ENCODE results near the gene GABRB1. TPM values are rescaled to one million over a fixed set of nuclear protein-coding genes. Genes with fewer than 3 reads are reported as not detected.

GABRB1 gene
- total RNA-seq, 1 experiment from 2014 or later = not detected

DNA sequence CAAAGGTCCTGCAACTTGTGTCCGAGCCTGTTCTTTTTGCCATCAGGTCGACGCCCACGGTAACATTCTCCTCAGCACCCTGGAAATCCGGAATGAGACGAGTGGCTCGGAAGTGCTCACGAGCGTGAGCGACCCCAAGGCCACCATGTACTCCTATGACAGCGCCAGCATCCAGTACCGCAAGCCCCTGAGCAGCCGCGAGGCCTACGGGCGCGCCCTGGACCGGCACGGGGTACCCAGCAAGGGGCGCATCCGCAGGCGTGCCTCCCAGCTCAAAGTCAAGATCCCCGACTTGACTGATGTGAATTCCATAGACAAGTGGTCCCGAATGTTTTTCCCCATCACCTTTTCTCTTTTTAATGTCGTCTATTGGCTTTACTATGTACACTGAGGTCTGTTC is 394.3 kb downstream of the GABRB1 start:
- Histone ChIP-seq H3K9me2 (replicated peaks; ENCODE audit: low read length) (no peaks in the 10 kb centered on the region), H3K36me3 (ENCODE audit: low read depth, low read length) (no peaks in the 10 kb centered on the region), H2AFZ (ENCODE audit: low read length) (no peak overlapping the region), H3K4me1 (ENCODE audit: insufficient read depth, low read length) (no peaks in the 10 kb centered on the region), H3K27me3 (ENCODE audit: low read length) (peaks cover 8% of the 10 kb centered on the region; the same call in 1 of the 2 replicates), H3F3A (ENCODE audit: low read length, unreplicated experiment) (no peaks in the 10 kb centered on the region), H4K20me1 (ENCODE audit: low read length) (no peaks in the 10 kb centered on the region), H3K9ac (ENCODE audit: low read length) (no peak overlapping the region), H3K79me2 (ENCODE audit: low read length) (no peaks in the 10 kb centered on the region), H3K9me3 (ENCODE audit: low read length) (no peaks in the 10 kb centered on the region), H3K4me2 (ENCODE audit: low read length) (no peak overlapping the region), H3K27ac (ENCODE audit: low read length) (no peak overlapping the region), H3K4me3 (ENCODE audit: low read length) (no peak overlapping the region)
- POLR2A ChIA-PET (ENCODE audit: unreplicated experiment) = no interaction called here
- CTCF ChIA-PET = no interaction called here
- DNase-seq (no peak), ATAC-seq (no peak)
- intact Hi-C loops (cut with micrococcal nuclease) = no loop called here
- no TSS peak for BruUV-seq (replicated peaks)
- TF ChIP-seq EZH2phosphoT487 (IDR thresholded peaks at IDR 0.05; ENCODE audit: borderline replicate concordance, low read length) (no peak), EZH2 (IDR thresholded peaks at IDR 0.05; ENCODE audit: low read length, unreplicated experiment) (no peak)
- TF ChIP-seq, protein P1, sequence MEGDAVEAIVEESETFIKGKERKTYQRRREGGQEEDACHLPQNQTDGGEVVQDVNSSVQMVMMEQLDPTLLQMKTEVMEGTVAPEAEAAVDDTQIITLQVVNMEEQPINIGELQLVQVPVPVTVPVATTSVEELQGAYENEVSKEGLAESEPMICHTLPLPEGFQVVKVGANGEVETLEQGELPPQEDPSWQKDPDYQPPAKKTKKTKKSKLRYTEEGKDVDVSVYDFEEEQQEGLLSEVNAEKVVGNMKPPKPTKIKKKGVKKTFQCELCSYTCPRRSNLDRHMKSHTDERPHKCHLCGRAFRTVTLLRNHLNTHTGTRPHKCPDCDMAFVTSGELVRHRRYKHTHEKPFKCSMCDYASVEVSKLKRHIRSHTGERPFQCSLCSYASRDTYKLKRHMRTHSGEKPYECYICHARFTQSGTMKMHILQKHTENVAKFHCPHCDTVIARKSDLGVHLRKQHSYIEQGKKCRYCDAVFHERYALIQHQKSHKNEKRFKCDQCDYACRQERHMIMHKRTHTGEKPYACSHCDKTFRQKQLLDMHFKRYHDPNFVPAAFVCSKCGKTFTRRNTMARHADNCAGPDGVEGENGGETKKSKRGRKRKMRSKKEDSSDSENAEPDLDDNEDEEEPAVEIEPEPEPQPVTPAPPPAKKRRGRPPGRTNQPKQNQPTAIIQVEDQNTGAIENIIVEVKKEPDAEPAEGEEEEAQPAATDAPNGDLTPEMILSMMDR (conservative IDR thresholded peaks at IDR 0.05; ENCODE audit: low read depth, low read length) = no peak

DNA sequence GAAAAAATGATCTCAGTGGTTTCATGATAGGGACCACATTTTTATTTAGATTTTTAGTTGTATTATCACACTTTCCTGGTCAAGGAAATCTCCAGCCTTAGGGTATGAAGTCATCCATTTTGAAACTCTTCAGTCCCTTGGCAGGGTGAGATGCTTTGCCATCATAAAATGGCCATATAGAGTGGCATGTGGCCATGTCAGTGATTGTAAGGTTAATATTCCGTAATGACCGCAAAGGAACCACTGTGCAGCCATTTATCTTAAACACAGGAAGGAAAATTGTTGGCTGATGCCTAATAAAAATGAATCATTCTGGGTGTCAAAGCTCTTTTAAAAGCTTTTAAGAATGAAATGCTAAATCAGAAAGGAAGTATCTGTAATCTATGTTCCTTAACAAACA is 396.6 kb downstream of the GABRB1 start:
- intact Hi-C loops (cut with micrococcal nuclease) = no loop called here
- ChIA-PET CTCF (no interaction called here), POLR2A (ENCODE audit: unreplicated experiment) (no interaction called here)
- TF ChIP-seq EZH2 (IDR thresholded peaks at IDR 0.05; ENCODE audit: low read length, unreplicated experiment) = no peak
- TF ChIP-seq, protein P1 (conservative IDR thresholded peaks at IDR 0.05; ENCODE audit: low read depth, low read length) = no peak
- no peak for TF ChIP-seq EZH2phosphoT487 (IDR thresholded peaks at IDR 0.05; ENCODE audit: borderline replicate concordance, low read length)
- Histone ChIP-seq H3K79me2 (ENCODE audit: low read length) (no peaks in the 10 kb centered on the region), H3K4me3 (ENCODE audit: low read length) (no peak overlapping the region), H3K4me1 (ENCODE audit: insufficient read depth, low read length) (no peaks in the 10 kb centered on the region), H3K9me2 (replicated peaks; ENCODE audit: low read length) (no peaks in the 10 kb centered on the region), H3K9ac (ENCODE audit: low read length) (no peak overlapping the region), H3K4me2 (ENCODE audit: low read length) (no peak overlapping the region), H4K20me1 (ENCODE audit: low read length) (no peaks in the 10 kb centered on the region), H3K27ac (ENCODE audit: low read length) (no peak overlapping the region), H3K9me3 (ENCODE audit: low read length) (no peaks in the 10 kb centered on the region), H3K27me3 (ENCODE audit: low read length) (peaks cover 8% of the 10 kb centered on the region; the same call in 1 of the 2 replicates), H3K36me3 (ENCODE audit: low read depth, low read length) (no peaks in the 10 kb centered on the region), H3F3A (ENCODE audit: low read length, unreplicated experiment) (no peaks in the 10 kb centered on the region), H2AFZ (ENCODE audit: low read length) (no peak overlapping the region)
- no peak for DNase-seq
- no peak for ATAC-seq
- BruUV-seq (replicated peaks) = no TSS peak

DNA sequence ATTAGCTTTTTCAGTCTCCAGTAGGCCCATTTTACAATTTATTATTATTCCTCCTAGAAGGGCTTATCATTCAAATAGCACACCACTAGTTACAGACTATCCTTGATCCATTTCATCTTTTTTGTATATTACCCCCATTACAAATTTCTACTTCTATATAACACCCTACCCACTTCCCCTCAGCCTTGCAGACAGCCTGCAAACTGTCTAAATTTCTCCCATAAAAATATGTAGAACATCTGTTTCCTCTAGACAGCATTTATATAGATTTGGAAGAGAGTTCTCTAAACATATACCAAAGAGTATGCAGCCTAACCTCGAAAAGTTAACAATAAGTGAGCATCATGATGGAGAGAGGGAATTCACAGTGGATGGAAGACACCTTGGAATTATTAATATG is 401.4 kb downstream of the GABRB1 start:
- Histone ChIP-seq H2AFZ (ENCODE audit: low read length) (no peak overlapping the region), H3K27me3 (ENCODE audit: low read length) (no peaks in the 10 kb centered on the region), H3K9me3 (ENCODE audit: low read length) (no peaks in the 10 kb centered on the region), H3K9ac (ENCODE audit: low read length) (no peak overlapping the region), H3F3A (ENCODE audit: low read length, unreplicated experiment) (no peaks in the 10 kb centered on the region), H3K79me2 (ENCODE audit: low read length) (no peaks in the 10 kb centered on the region), H3K4me1 (ENCODE audit: insufficient read depth, low read length) (no peaks in the 10 kb centered on the region), H3K4me2 (ENCODE audit: low read length) (no peak overlapping the region), H4K20me1 (ENCODE audit: low read length) (no peaks in the 10 kb centered on the region), H3K4me3 (ENCODE audit: low read length) (no peak overlapping the region), H3K27ac (ENCODE audit: low read length) (no peak overlapping the region), H3K36me3 (ENCODE audit: low read depth, low read length) (no peaks in the 10 kb centered on the region), H3K9me2 (replicated peaks; ENCODE audit: low read length) (no peaks in the 10 kb centered on the region)
- DNase-seq = no peak
- CTCF ChIA-PET = no interaction called here
- TF ChIP-seq EZH2 (IDR thresholded peaks at IDR 0.05; ENCODE audit: low read length, unreplicated experiment) = no peak
- no peak for TF ChIP-seq EZH2phosphoT487 (IDR thresholded peaks at IDR 0.05; ENCODE audit: borderline replicate concordance, low read length)
- TF ChIP-seq, protein P1 (conservative IDR thresholded peaks at IDR 0.05; ENCODE audit: low read depth, low read length) = no peak
- intact Hi-C loops (cut with micrococcal nuclease) = no loop called here
- no TSS peak for BruUV-seq (replicated peaks)
- no peak for ATAC-seq
- POLR2A ChIA-PET (ENCODE audit: unreplicated experiment) = no interaction called here
